H1 (cell line): ENCODE data around the gene GPLD1. TPM values are rescaled to one million over a fixed set of nuclear protein-coding genes. Genes with fewer than 3 reads are reported as not detected.

Experiments used
- CTCF ChIA-PET: fragments of 300-600 bp; sonication (Branson Sonifier 250); formaldehyde crosslinking; loops from one replicate; lab custom pipeline; 2021; ENCODE audit not compliant: partially characterized antibody; lab: Charles Lee
- POLR2A ChIA-PET: fragments of 300-600 bp; sonication (Branson Sonifier 250); formaldehyde crosslinking; loops from one replicate; lab custom pipeline; 2021; ENCODE audit warnings: inconsistent platforms; ENCODE audit not compliant: partially characterized antibody; lab: Charles Lee
- DNase-seq, 2 experiments: peaks; one replicate each; pipeline versions ENCODE4 v3.0.0 to v3.0.0-alpha.2; 2010 to 2022; ENCODE audit warnings: low spot score in 2 of 2, low read depth in 1 of 2, mixed read lengths in 1 of 2
- FAIRE-seq: peaks from 2 replicates; lab custom pipeline; 2011; peaks lifted over from hg19 to GRCh38; lab: Jason Lieb, UNC
- H2AFZ ChIP-seq: 2 replicates; pipeline ENCODE4 v1.8.1; 2012; ENCODE audit warnings: low read length, inconsistent platforms
- H2AK5ac ChIP-seq: 2 replicates; pipeline ENCODE4 v1.6.1; 2013; ENCODE audit warnings: low read depth, low read length
- H2BK120ac ChIP-seq: replicated peaks from 2 replicates; pipeline ENCODE3; 2013; ENCODE audit warnings: low read depth, low read length, inconsistent platforms
- H2BK12ac ChIP-seq: 2 replicates; pipeline ENCODE4 v1.6.1; 2013; ENCODE audit warnings: low read depth, low read length
- H2BK15ac ChIP-seq: 2 replicates; pipeline ENCODE4 v1.6.1; 2013; ENCODE audit warnings: low read length
- H2BK20ac ChIP-seq: 2 replicates; pipeline ENCODE4 v1.6.1; 2013; ENCODE audit warnings: low read length
- H2BK5ac ChIP-seq: 2 replicates; pipeline ENCODE4 v1.6.1; 2013; ENCODE audit warnings: low read depth, low read length
- H3K14ac ChIP-seq: 2 replicates; pipeline ENCODE4 v1.6.1; 2013; ENCODE audit warnings: inconsistent platforms; ENCODE audit not compliant: insufficient read length
- H3K18ac ChIP-seq: 2 replicates; pipeline ENCODE4 v1.6.1; 2013; ENCODE audit warnings: low read length; ENCODE audit errors: extremely low read depth
- H3K23ac ChIP-seq: 2 replicates; pipeline ENCODE4 v1.6.1; 2013; ENCODE audit warnings: inconsistent platforms; ENCODE audit not compliant: insufficient read length
- H3K23me2 ChIP-seq: 2 replicates; pipeline ENCODE4 v1.6.1; 2013; ENCODE audit warnings: low read depth, low read length
- H3K27ac ChIP-seq: 2 replicates; pipeline ENCODE4 v1.6.1; 2011; ENCODE audit warnings: low read depth, low read length, inconsistent platforms
- H3K27me3 ChIP-seq, 4 experiments: replicated peaks in 1 of 4; 1 replicate in 1 of 4; 2 replicates in 3 of 4; pipeline versions ENCODE4 v1.6.1 to v1.8.1; 2011 to 2013; ENCODE audit warnings: low read length in 3 of 4, mild to moderate bottlenecking in 3 of 4, inconsistent platforms in 2 of 4, mixed read lengths in 2 of 4, moderate library complexity in 1 of 4; ENCODE audit not compliant: control insufficient read depth in 3 of 4, insufficient read depth in 3 of 4; ENCODE audit errors: extremely low read depth in 1 of 4
- H3K36me3 ChIP-seq, 4 experiments: 2 replicates each; pipeline versions ENCODE4 v1.6.1 to v1.8.1; 2011 to 2013; ENCODE audit warnings: mild to moderate bottlenecking in 4 of 4, low read length in 3 of 4, moderate library complexity in 2 of 4, control low read depth in 1 of 4, inconsistent platforms in 1 of 4; ENCODE audit not compliant: insufficient read depth in 4 of 4, control insufficient read depth in 2 of 4
- H3K4ac ChIP-seq: replicated peaks from 2 replicates; pipeline ENCODE3; 2013; ENCODE audit warnings: low read length, low read depth, mixed read lengths, inconsistent platforms; ENCODE audit not compliant: insufficient read length
- H3K4me1 ChIP-seq, 4 experiments: replicated peaks in 1 of 4; 1 replicate in 1 of 4; 2 replicates in 3 of 4; pipeline versions ENCODE4 v1.6.1 to v1.8.1; 2011 to 2013; ENCODE audit warnings: low read length in 3 of 4, inconsistent platforms in 2 of 4, mixed read lengths in 1 of 4; ENCODE audit not compliant: insufficient read depth in 4 of 4, control insufficient read depth in 3 of 4
- H3K4me2 ChIP-seq, 2 experiments: 2 replicates each; pipeline versions ENCODE4 v1.6.1 to v1.8.1; 2011 to 2013; ENCODE audit warnings: low read depth in 2 of 2, low read length in 2 of 2, control low read depth in 1 of 2, inconsistent platforms in 1 of 2, mild to moderate bottlenecking in 1 of 2; ENCODE audit not compliant: insufficient read depth in 1 of 2
- H3K4me3 ChIP-seq, 4 experiments: fragments of 200-600, 300-600 bp in 1 of 4; sonication (generic), shearing (Covaris generic), sonication (Bioruptor Twin) in 1 of 4; 2 replicates each; pipeline versions ENCODE4 v1.5.1 to v1.8.1; 2011 to 2016; ENCODE audit warnings: low read length in 4 of 4, low read depth in 3 of 4, control low read depth in 2 of 4, inconsistent platforms in 2 of 4, mild to moderate bottlenecking in 2 of 4, mixed read lengths in 1 of 4, moderate library complexity in 1 of 4; ENCODE audit not compliant: insufficient read depth in 2 of 4; ENCODE audit errors: extremely low read depth in 1 of 4
- H3K56ac ChIP-seq: replicated peaks from 2 replicates; pipeline ENCODE3; 2013; ENCODE audit warnings: low read depth, mild to moderate bottlenecking, mixed read lengths, low read length, inconsistent platforms; ENCODE audit not compliant: insufficient read length
- H3K79me1 ChIP-seq: 2 replicates; pipeline ENCODE4 v1.6.1; 2013; ENCODE audit warnings: low read depth, low read length, control low read depth
- H3K79me2 ChIP-seq, 2 experiments: 2 replicates each; pipeline versions ENCODE4 v1.6.1 to v1.8.1; 2012 to 2013; ENCODE audit warnings: low read length in 2 of 2, mild to moderate bottlenecking in 2 of 2, inconsistent platforms in 1 of 2; ENCODE audit not compliant: insufficient read depth in 2 of 2, control insufficient read depth in 1 of 2
- H3K9ac ChIP-seq, 4 experiments: replicated peaks in 1 of 4; 1 replicate in 1 of 4; 2 replicates in 3 of 4; pipeline versions ENCODE4 v1.6.1 to v1.8.1; 2011 to 2013; ENCODE audit warnings: low read depth in 3 of 4, low read length in 3 of 4, control low read depth in 2 of 4, mild to moderate bottlenecking in 2 of 4, moderate library complexity in 2 of 4, inconsistent platforms in 1 of 4; ENCODE audit errors: extremely low read depth in 1 of 4
- H3K9me3 ChIP-seq, 2 experiments: 2 replicates each; pipeline versions ENCODE4 v1.6.1 to v1.8.1; 2012 to 2013; ENCODE audit warnings: mild to moderate bottlenecking in 2 of 2, moderate library complexity in 2 of 2, control low read depth in 1 of 2, inconsistent platforms in 1 of 2, low read depth in 1 of 2, low read length in 1 of 2, mixed read lengths in 1 of 2; ENCODE audit not compliant: insufficient read depth in 2 of 2
- H4K20me1 ChIP-seq, 2 experiments: replicated peaks in 1 of 2; 2 replicates each; pipeline versions ENCODE3 to v1.8.1; 2011 to 2013; ENCODE audit warnings: inconsistent platforms in 2 of 2, low read length in 2 of 2, mild to moderate bottlenecking in 1 of 2; ENCODE audit not compliant: insufficient read depth in 2 of 2, control insufficient read depth in 1 of 2
- H4K5ac ChIP-seq: 2 replicates; pipeline ENCODE4 v1.6.1; 2013; ENCODE audit warnings: low read length, low read depth, mixed read lengths, inconsistent platforms; ENCODE audit not compliant: insufficient read length
- H4K8ac ChIP-seq: 2 replicates; pipeline ENCODE4 v1.8.0; 2013; ENCODE audit warnings: mild to moderate bottlenecking, moderate library complexity, low read length, inconsistent platforms; ENCODE audit not compliant: insufficient read depth; ENCODE audit errors: extremely low read depth
- H4K91ac ChIP-seq: replicated peaks from 2 replicates; pipeline ENCODE3; 2013; ENCODE audit warnings: low read length, mixed read lengths, inconsistent platforms; ENCODE audit not compliant: insufficient read length
- CBX8 ChIP-seq: fragments of 300-800, 300-1000 bp; sonication (generic); IDR thresholded peaks from 2 replicates; pipeline ENCODE4 v1.7.1; 2016; ENCODE audit warnings: low read depth, low read length, borderline replicate concordance
- CHD2 ChIP-seq: IDR thresholded peaks from 2 replicates; pipeline ENCODE4 v1.6.1; 2012; ENCODE audit warnings: low read length, improper control_type of control experiment
- EZH2 ChIP-seq: fragments of 200-600 bp; sonication (generic); IDR thresholded peaks from 2 replicates; pipeline ENCODE4 v1.7.1; 2012; ENCODE audit warnings: low read depth, mild to moderate bottlenecking, moderate library complexity, low read length, inconsistent platforms; ENCODE audit not compliant: severe bottlenecking
- GTF2F1 ChIP-seq: IDR thresholded peaks from 2 replicates; pipeline ENCODE4 v1.6.1; 2012; ENCODE audit warnings: low read depth, low read length, improper control_type of control experiment, borderline replicate concordance
- HDAC2 ChIP-seq, 2 experiments: fragments of 300-600 bp in 1 of 2; sonication (generic) in 1 of 2; IDR thresholded peaks; 2 replicates each; pipeline ENCODE4 v1.6.1; 2011 to 2012; ENCODE audit warnings: low read depth in 2 of 2, low read length in 2 of 2, mild to moderate bottlenecking in 2 of 2, moderate library complexity in 2 of 2, borderline replicate concordance in 1 of 2, inconsistent platforms in 1 of 2
- HDAC6 ChIP-seq: IDR thresholded peaks from one replicate; pipeline ENCODE4 v1.7.1; 2012; ENCODE audit warnings: low read depth, mild to moderate bottlenecking, inconsistent platforms, low read length, moderate library complexity
- KDM1A ChIP-seq: fragments of 200-600, 300-600 bp; sonication (generic); IDR thresholded peaks from 2 replicates; pipeline ENCODE4 v1.7.1; 2016; ENCODE audit warnings: mild to moderate bottlenecking, low read length, borderline replicate concordance
- NRF1 ChIP-seq: IDR thresholded peaks from 2 replicates; pipeline ENCODE4 v1.6.1; 2011; ENCODE audit warnings: mild to moderate bottlenecking, low read depth, low read length, improper control_type of control experiment
- POU5F1 ChIP-seq: IDR thresholded peaks from 2 replicates; pipeline ENCODE4 v1.6.1; 2011; ENCODE audit warnings: low read depth, mild to moderate bottlenecking, low read length, moderate library complexity
- RNF2 ChIP-seq: fragments of 200-900, 300-1000 bp; sonication (generic); IDR thresholded peaks from 2 replicates; pipeline ENCODE4 v1.7.1; 2016; ENCODE audit warnings: borderline replicate concordance, low read depth, mild to moderate bottlenecking, antibody characterized with exemption, low read length; ENCODE audit not compliant: poor library complexity, severe bottlenecking; ENCODE audit errors: missing control alignments
- SP4 ChIP-seq: IDR thresholded peaks from 2 replicates; pipeline ENCODE4 v1.6.1; 2012; ENCODE audit warnings: low read length, inconsistent platforms
- SRF ChIP-seq: IDR thresholded peaks from 2 replicates; pipeline ENCODE4 v1.6.1; 2011; ENCODE audit warnings: mild to moderate bottlenecking, low read depth, low read length, moderate library complexity
- TAF1 ChIP-seq: IDR thresholded peaks from 2 replicates; pipeline ENCODE4 v1.6.1; 2011; ENCODE audit warnings: mild to moderate bottlenecking, low read depth, low read length
- WGBS, 2 experiments: shearing (Covaris generic) in 1 of 2; methylation state at CpG; one replicate each; pipeline versions ENCODE4 v1.1.6 to v1.1.7; 2013 to 2015; ENCODE audit warnings: low lambda C conversion rate in 2 of 2, mixed read lengths in 2 of 2, inconsistent platforms in 1 of 2, low coverage in 1 of 2, missing lambda C conversion rate in 1 of 2; ENCODE audit not compliant: insufficient replicate concordance in 2 of 2, insufficient coverage in 1 of 2, insufficient read length in 1 of 2; ENCODE audit errors: extremely low coverage in 1 of 2, missing lambda C conversion rate in 1 of 2; 5-methylcytosine and 5-hydroxymethylcytosine counted together
- polyA plus RNA-seq, 7 experiments: library from polyadenylated mRNA; depleted of rRNA in 3 of 7; stranded (reverse) in 5 of 7; unstranded in 2 of 7; fragments of >200 nt in 5 of 7; fragments of 200-250 nt in 2 of 7; gene quantifications; 1 replicate in 5 of 7; 2 replicates in 1 of 7; 4 replicates in 1 of 7; pipeline versions ENCODE4 v1.2.1 to v1.2.3, GENCODE V29; 2011 to 2013; ENCODE audit warnings: missing spikeins in 2 of 7, mixed read lengths in 2 of 7
- total RNA-seq: library from RNA; stranded (reverse); fragmentation: NEBNext Ultra II Directional; extraction: Animal tissue kit (Norgen Biotek cat#: 25700); gene quantifications from 2 replicates; pipeline ENCODE4 v1.2.1, GENCODE V29; 2021

Gene GPLD1
- total and polyA plus RNA-seq, 2 of the 8 experiments (the other 6 are each of a cell fraction or from before 2014, with no cell fraction given), result 3.7 to 5.3 TPM

DNA sequence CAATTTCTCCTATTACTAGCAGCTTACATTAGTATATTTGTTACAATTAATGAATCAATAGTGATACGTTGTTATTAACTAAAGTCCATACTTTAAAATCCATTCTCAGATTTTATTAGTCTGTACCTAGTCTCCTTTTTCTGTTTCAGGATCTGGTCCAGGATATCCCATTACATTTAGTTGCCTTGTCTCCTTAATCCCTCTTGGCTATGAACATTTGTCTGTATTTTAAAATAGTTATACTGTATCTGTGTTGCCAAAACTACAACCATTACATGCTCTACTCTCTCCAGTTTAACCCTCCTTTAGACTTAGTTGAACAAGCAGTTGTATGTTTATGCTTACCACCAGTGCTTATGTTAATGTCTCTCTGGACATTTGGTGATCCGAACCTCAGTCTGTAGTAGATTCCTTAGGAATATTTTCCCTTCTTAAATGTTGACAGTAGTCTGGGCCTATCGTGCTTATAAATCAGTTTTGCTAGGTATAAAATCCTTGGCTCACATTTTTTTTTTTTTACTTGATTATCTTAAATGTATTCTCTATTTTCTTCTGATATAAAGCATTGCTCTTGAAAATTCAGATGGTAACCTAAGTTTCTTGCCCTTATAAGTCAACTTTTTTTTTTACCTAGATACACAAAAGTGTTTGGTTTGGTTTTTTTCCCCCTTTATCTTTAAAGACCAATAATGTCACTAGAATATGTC is 17.6 kb upstream of the GPLD1 start:
- no peak for FAIRE-seq
- H3K4me1 ChIP-seq, result no peaks in the 10 kb centered on the region; a peak in 1 of 7 replicates
- no peak overlapping the region for H3K4me2 ChIP-seq
- no peak overlapping the region for H3K56ac ChIP-seq
- H3K27me3 ChIP-seq, result no peaks in the 10 kb centered on the region
- no peaks in the 10 kb centered on the region for H4K20me1 ChIP-seq
- H3K79me1 ChIP-seq, result no peaks in the 10 kb centered on the region
- no peak overlapping the region for H4K91ac ChIP-seq
- no peak overlapping the region for H3K23ac ChIP-seq
- H3K79me2 ChIP-seq, result no peaks in the 10 kb centered on the region
- no peak overlapping the region for H4K5ac ChIP-seq
- no peak overlapping the region for H2AK5ac ChIP-seq
- H2BK120ac ChIP-seq, result no peak overlapping the region
- ChIA-PET CTCF (no interaction called here), POLR2A (no interaction called here)
- H4K8ac ChIP-seq, result no peak overlapping the region
- H3K4ac ChIP-seq, result no peak overlapping the region
- H2BK15ac ChIP-seq, result no peak overlapping the region
- no peaks in the 10 kb centered on the region for H3K36me3 ChIP-seq
- no peak overlapping the region for H3K18ac ChIP-seq
- H3K9ac ChIP-seq, result no peak overlapping the region
- H3K14ac ChIP-seq, result no peak overlapping the region
- H2BK12ac ChIP-seq, result no peak overlapping the region
- DNase-seq, result no peak
- H2BK5ac ChIP-seq, result no peak overlapping the region
- no peaks in the 10 kb centered on the region for H3K9me3 ChIP-seq
- H3K23me2 ChIP-seq, result no peaks in the 10 kb centered on the region
- no peak overlapping the region for H2BK20ac ChIP-seq
- H3K4me3 ChIP-seq, result no peak overlapping the region
- no peak overlapping the region for H2AFZ ChIP-seq
- H3K27ac ChIP-seq, result no peak overlapping the region
- WGBS, 2 experiments, result 92% methylated on average over 3 of the region's 3 CpGs; no CpG with 5 or more reads in 1 of the 2 experiments
- TF ChIP-seq CBX8 (no peak), SP4 (no peak), HDAC6 (no peak), TAF1 (no peak), NRF1 (no peak), SRF (no peak), POU5F1 (no peak), GTF2F1 (no peak), KDM1A (no peak), EZH2 (no peak), HDAC2 (IDR thresholded peaks at IDR 0.05; ENCODE audit: borderline replicate concordance in 1 of 2, low read depth in 2 of 2, low read length in 2 of 2) (no peak), CHD2 (no peak), RNF2 (no peak)
